GM12891 (cell line): ENCODE data around the gene ADAMTS18.
"Not testable (repeated sequence)": the region's sequence is repeated elsewhere in the genome, so short reads cannot be mapped to it uniquely, and the experiment has no call there.

Source experiments
- DNase-seq: peaks from one replicate; pipeline ENCODE4 v3.0.0; 2011; ENCODE audit warnings: low spot score; ENCODE audit not compliant: insufficient read length
- FAIRE-seq: peaks from 2 replicates; lab custom pipeline; 2011; peaks lifted over from hg19 to GRCh38; lab: Jason Lieb, UNC
- PAX5 ChIP-seq: IDR thresholded peaks from 2 replicates; pipeline ENCODE4 v1.6.1; 2011; ENCODE audit warnings: low read length, moderate library complexity, mild to moderate bottlenecking; ENCODE audit not compliant: insufficient read depth, severe bottlenecking
- POLR2A ChIP-seq: IDR thresholded peaks from 2 replicates; pipeline ENCODE4 v1.6.1; 2011; ENCODE audit warnings: low read depth, low read length, control low read depth
- POLR2AphosphoS5 ChIP-seq: IDR thresholded peaks from 2 replicates; pipeline ENCODE4 v1.6.1; 2011; ENCODE audit warnings: low read depth, low read length, control low read depth
- POU2F2 ChIP-seq: IDR thresholded peaks from 2 replicates; pipeline ENCODE4 v1.6.1; 2011; ENCODE audit warnings: low read depth, mild to moderate bottlenecking, control low read depth, low read length, moderate library complexity
- SPI1 ChIP-seq: IDR thresholded peaks from 2 replicates; pipeline ENCODE4 v1.6.1; 2011; ENCODE audit warnings: low read depth, low read length, control low read depth
- TAF1 ChIP-seq: IDR thresholded peaks from 2 replicates; pipeline ENCODE4 v1.6.1; 2011; ENCODE audit warnings: low read depth, low read length, control low read depth

The ADAMTS18 gene

GRCh38 chr16:77297996-77298395, 136.8 kb downstream of the ADAMTS18 start:
- FAIRE-seq (no peak), DNase-seq (no peak)
- TF ChIP-seq PAX5 (no peak), POLR2AphosphoS5 (no peak), SPI1 (no peak), POLR2A (no peak), TAF1 (no peak), POU2F2 (no peak)

GRCh38 chr16:77295896-77296295, 138.9 kb downstream of the ADAMTS18 start:
- FAIRE-seq (no peak), DNase-seq (no peak)
- TF ChIP-seq SPI1 (no peak), POLR2AphosphoS5 (no peak), PAX5 (no peak), POLR2A (no peak), TAF1 (no peak), POU2F2 (no peak)

GRCh38 chr16:77290451-77291115, 144.3 kb downstream of the ADAMTS18 start:
- DNase-seq, result no peak
- no peak for FAIRE-seq
- TF ChIP-seq POLR2A (no peak), PAX5 (no peak), SPI1 (no peak), POLR2AphosphoS5 (no peak), TAF1 (no peak), POU2F2 (no peak)

- DNase-seq (no peak), FAIRE-seq (no peak)
- TF ChIP-seq POLR2A (no peak), POU2F2 (no peak)
These were observed 145.5 kb downstream of the ADAMTS18 start for GRCh38 chr16:77289331-77289809.

GRCh38 chr16:77288222-77288621, 146.6 kb downstream of the ADAMTS18 start:
- DNase-seq (no peak), FAIRE-seq (no peak)
- no peak for TF ChIP-seq PAX5
- TF ChIP-seq POLR2A, result no peak
- TF ChIP-seq POLR2AphosphoS5, result no peak
- no peak for TF ChIP-seq TAF1
- no peak for TF ChIP-seq SPI1
- no peak for TF ChIP-seq POU2F2

GRCh38 chr16:77285676-77286075, 149.2 kb downstream of the ADAMTS18 start:
- FAIRE-seq (no peak), DNase-seq (no peak)
- no peak for TF ChIP-seq PAX5
- TF ChIP-seq POLR2AphosphoS5, result no peak
- TF ChIP-seq POLR2A, result no peak
- no peak for TF ChIP-seq TAF1
- no peak for TF ChIP-seq SPI1
- TF ChIP-seq POU2F2, result no peak

- no peak for FAIRE-seq
These were observed 152.5 kb downstream of the ADAMTS18 start for GRCh38 chr16:77282345-77282744.

GRCh38 chr16:77279316-77279715, 155.5 kb downstream of the ADAMTS18 start:
- FAIRE-seq, DNase-seq: not testable (repeated sequence)

More at GRCh38 chr16:77282345-77282744, 152.5 kb downstream of the ADAMTS18 start:
- no peak for DNase-seq
- no peak for TF ChIP-seq SPI1
- no peak for TF ChIP-seq POU2F2
- TF ChIP-seq POLR2AphosphoS5, result no peak
- TF ChIP-seq TAF1, result no peak
- TF ChIP-seq PAX5, result no peak
- TF ChIP-seq POLR2A, result no peak

- no peak for DNase-seq
- FAIRE-seq, result no peak
- TF ChIP-seq POLR2A (no peak), PAX5 (no peak), TAF1 (no peak), POU2F2 (no peak), SPI1 (no peak), POLR2AphosphoS5 (no peak)
These were observed 157.3 kb downstream of the ADAMTS18 start for GRCh38 chr16:77277571-77277970.

- FAIRE-seq (no peak), DNase-seq (no peak)
- no peak for TF ChIP-seq TAF1
- TF ChIP-seq SPI1, result no peak
- no peak for TF ChIP-seq POLR2A
- TF ChIP-seq PAX5, result no peak
- TF ChIP-seq POLR2AphosphoS5, result no peak
- no peak for TF ChIP-seq POU2F2
These were observed 157.7 kb downstream of the ADAMTS18 start for GRCh38 chr16:77277141-77277540.

- no peak for TF ChIP-seq POU2F2
- TF ChIP-seq PAX5, result no peak
- no peak for FAIRE-seq
- DNase-seq, result no peak
These were observed 158.2 kb downstream of the ADAMTS18 start for GRCh38 chr16:77276661-77277060.

GRCh38 chr16:77275303-77275702, 159.5 kb downstream of the ADAMTS18 start:
- not testable (repeated sequence) for FAIRE-seq, DNase-seq
